ENCODE results near the gene ADAMTS4. TPM values are rescaled to one million over a fixed set of nuclear protein-coding genes. Genes with fewer than 3 reads are reported as not detected.

ADAMTS4 gene
- total and polyA plus RNA-seq, 9 of the 15 experiments (the other 6 are each of a cell fraction or from before 2014, with no cell fraction given): 0.07 to 3.7 (median 0.41) TPM

- no peak for TF ChIP-seq HBP1 (CRISPR knock-in tag; IDR thresholded peaks at IDR 0.05)
- TF ChIP-seq RBFOX2 (IDR thresholded peaks at IDR 0.05; ENCODE audit: low read depth, low read length): peak; percentile 79
- no peak for TF ChIP-seq SREBF2 (CRISPR knock-in tag; IDR thresholded peaks at IDR 0.05)
- TF ChIP-seq CCAR2 (IDR thresholded peaks at IDR 0.05; ENCODE audit: low read depth, low read length): no peak
- TF ChIP-seq FOXK1 (CRISPR knock-in tag; IDR thresholded peaks at IDR 0.05; ENCODE audit: borderline replicate concordance): no peak
- no peak for TF ChIP-seq ZKSCAN8 (CRISPR knock-in tag; IDR thresholded peaks at IDR 0.05)
- TF ChIP-seq ZNF197 (CRISPR knock-in tag; IDR thresholded peaks at IDR 0.05; ENCODE audit: low read depth): peak; percentile 68; the same call in 1 of the 2 replicates
- no peak for TF ChIP-seq RFX7 (CRISPR knock-in tag; IDR thresholded peaks at IDR 0.05)
- TF ChIP-seq CHAMP1 (IDR thresholded peaks at IDR 0.05): no peak
- TF ChIP-seq SNAPC5 (CRISPR knock-in tag; IDR thresholded peaks at IDR 0.05): no peak
- no peak for TF ChIP-seq MXD1 (CRISPR knock-in tag; IDR thresholded peaks at IDR 0.05; ENCODE audit: borderline replicate concordance, poor library complexity, severe bottlenecking)
- TF ChIP-seq ATF3 (IDR thresholded peaks at IDR 0.05): no peak; the same call in 1 of the 2 replicates
- TF ChIP-seq ATF3 (CRISPR knock-in tag; conservative IDR thresholded peaks at IDR 0.05): peak; percentile 73; the same call in 1 of the 2 replicates
- no peak for TF ChIP-seq ZNF232 (CRISPR knock-in tag; IDR thresholded peaks at IDR 0.05)
- no peak for TF ChIP-seq MCM2 (IDR thresholded peaks at IDR 0.05; ENCODE audit: low read depth)
- TF ChIP-seq ZNF23 (CRISPR knock-in tag; IDR thresholded peaks at IDR 0.05): no peak
- no peak for TF ChIP-seq HMGN3 (IDR thresholded peaks at IDR 0.05; ENCODE audit: borderline replicate concordance, extremely low read depth, insufficient read length, low read depth, low read length)
- TF ChIP-seq GTF2E2 (tag; IDR thresholded peaks at IDR 0.05): peak; percentile 95
- no peak for TF ChIP-seq ZNF184 (CRISPR knock-in tag; IDR thresholded peaks at IDR 0.05)
- TF ChIP-seq MAZ (CRISPR knock-in tag; conservative IDR thresholded peaks at IDR 0.05 in 1 of 2, IDR thresholded peaks at IDR 0.05 in 1 of 2): peak in 1 of 2 experiments; percentile 44; a peak in 1 of 4 replicates
- 0 out of 2 replicates have a peak, but pooled peaks have one; percentile 29 for TF ChIP-seq PHTF2 (CRISPR knock-in tag; IDR thresholded peaks at IDR 0.05)
- TF ChIP-seq SP1 (CRISPR knock-in tag; IDR thresholded peaks at IDR 0.05): peak; percentile 83
- TF ChIP-seq SIRT6 (IDR thresholded peaks at IDR 0.05; ENCODE audit: low read depth, low read length): no peak
Measured at GRCh38 chr1:161153682-161154337, 45.0 kb downstream of the ADAMTS4 start, which contains the start of gene UFC1 (continued).
